HL-60 (cell line): ENCODE data around the gene MLLT10.
"Not testable (repeated sequence)": the region's sequence is repeated elsewhere in the genome, so short reads cannot be mapped to it uniquely, and the experiment has no call there.

ENCODE experiments used
- DNase-seq, 2 experiments: peaks; one replicate each; pipeline ENCODE4 v3.0.0-alpha.2; 2010 to 2020; ENCODE audit warnings: low read depth in 1 of 2, low spot score in 1 of 2
- H3K27ac ChIP-seq: fragments of 250-450 bp; sonication (Bioruptor Pico); replicated peaks from 2 replicates; pipeline ENCODE4 v1.5.1; 2020; ENCODE audit warnings: mild to moderate bottlenecking, moderate library complexity
- H3K27me3 ChIP-seq: fragments of 250-450 bp; sonication (Bioruptor Pico); 2 replicates; pipeline ENCODE4 v1.5.1; 2021; ENCODE audit warnings: mild to moderate bottlenecking, moderate library complexity; ENCODE audit not compliant: insufficient read depth, poor library complexity, severe bottlenecking
- H3K4me3 ChIP-seq: replicated peaks from 2 replicates; pipeline ENCODE4 v1.5.1; 2011; ENCODE audit warnings: mild to moderate bottlenecking, control low read depth, low read length; ENCODE audit not compliant: insufficient read depth
- CTCF ChIP-seq: IDR thresholded peaks from one replicate; pipeline ENCODE4 v1.5.1; 2011; ENCODE audit warnings: low read length, control low read depth, inconsistent platforms; ENCODE audit not compliant: insufficient read depth
- GABPA ChIP-seq: IDR thresholded peaks from 2 replicates; pipeline ENCODE4 v1.6.1; 2012; ENCODE audit warnings: low read depth
- POLR2AphosphoS5 ChIP-seq: IDR thresholded peaks from 2 replicates; pipeline ENCODE4 v1.6.1; 2012; ENCODE audit warnings: low read depth
- REST ChIP-seq: IDR thresholded peaks from 2 replicates; pipeline ENCODE4 v1.6.1; 2012; ENCODE audit warnings: low read depth; ENCODE audit not compliant: insufficient replicate concordance
- SPI1 ChIP-seq: IDR thresholded peaks from 2 replicates; pipeline ENCODE4 v1.6.1; 2012; ENCODE audit warnings: low read depth, mild to moderate bottlenecking, borderline replicate concordance

Gene MLLT10

GRCh38 chr10:21625623-21626229 is 91.7 kb downstream of the MLLT10 start:
- H3K4me3 ChIP-seq: no peak overlapping the region
- no peak for DNase-seq
- H3K27me3 ChIP-seq: no peaks in the 10 kb centered on the region
- TF ChIP-seq GABPA: no peak
- no peak for TF ChIP-seq SPI1
- no peak for TF ChIP-seq POLR2AphosphoS5
- H3K27ac ChIP-seq: no peak overlapping the region

- Histone ChIP-seq H3K27me3 (no peaks in the 10 kb centered on the region), H3K4me3 (no peak overlapping the region), H3K27ac (no peak overlapping the region)
- no peak for TF ChIP-seq CTCF
- TF ChIP-seq SPI1: no peak
- TF ChIP-seq POLR2AphosphoS5: no peak
- TF ChIP-seq REST: no peak
- no peak for TF ChIP-seq GABPA
- DNase-seq: no peak
Measured at GRCh38 chr10:21626457-21627161, 92.6 kb downstream of the MLLT10 start.

GRCh38 chr10:21627331-21627730 is 93.3 kb downstream of the MLLT10 start:
- H3K27me3 ChIP-seq: no peaks in the 10 kb centered on the region
- H3K27ac ChIP-seq: no peak overlapping the region
- TF ChIP-seq CTCF: no peak
- no peak for TF ChIP-seq REST
- no peak for TF ChIP-seq POLR2AphosphoS5
- TF ChIP-seq SPI1: no peak
- no peak for DNase-seq
- no peak overlapping the region for H3K4me3 ChIP-seq

GRCh38 chr10:21628023-21628422 is 94.0 kb downstream of the MLLT10 start:
- DNase-seq: no peak
- TF ChIP-seq POLR2AphosphoS5 (no peak), REST (no peak), SPI1 (no peak), GABPA (no peak), CTCF (no peak)
- Histone ChIP-seq H3K27ac (no peak overlapping the region), H3K27me3 (no peaks in the 10 kb centered on the region), H3K4me3 (no peak overlapping the region)

- H3K27me3 ChIP-seq, H3K27ac ChIP-seq, H3K4me3 ChIP-seq, DNase-seq: not testable (repeated sequence)
Measured at GRCh38 chr10:21628645-21629044, 94.6 kb downstream of the MLLT10 start.
